NCI-H82 treated with DMSO at 0.1 percent for 48 hours (cell line): ENCODE data around the gene EIF4G3.

Experiments
- DNase-seq: peaks from one replicate; lab custom pipeline; 2025; ENCODE audit not compliant: unreplicated experiment; lab: John Stamatoyannopoulos, UW

The EIF4G3 gene

DNA sequence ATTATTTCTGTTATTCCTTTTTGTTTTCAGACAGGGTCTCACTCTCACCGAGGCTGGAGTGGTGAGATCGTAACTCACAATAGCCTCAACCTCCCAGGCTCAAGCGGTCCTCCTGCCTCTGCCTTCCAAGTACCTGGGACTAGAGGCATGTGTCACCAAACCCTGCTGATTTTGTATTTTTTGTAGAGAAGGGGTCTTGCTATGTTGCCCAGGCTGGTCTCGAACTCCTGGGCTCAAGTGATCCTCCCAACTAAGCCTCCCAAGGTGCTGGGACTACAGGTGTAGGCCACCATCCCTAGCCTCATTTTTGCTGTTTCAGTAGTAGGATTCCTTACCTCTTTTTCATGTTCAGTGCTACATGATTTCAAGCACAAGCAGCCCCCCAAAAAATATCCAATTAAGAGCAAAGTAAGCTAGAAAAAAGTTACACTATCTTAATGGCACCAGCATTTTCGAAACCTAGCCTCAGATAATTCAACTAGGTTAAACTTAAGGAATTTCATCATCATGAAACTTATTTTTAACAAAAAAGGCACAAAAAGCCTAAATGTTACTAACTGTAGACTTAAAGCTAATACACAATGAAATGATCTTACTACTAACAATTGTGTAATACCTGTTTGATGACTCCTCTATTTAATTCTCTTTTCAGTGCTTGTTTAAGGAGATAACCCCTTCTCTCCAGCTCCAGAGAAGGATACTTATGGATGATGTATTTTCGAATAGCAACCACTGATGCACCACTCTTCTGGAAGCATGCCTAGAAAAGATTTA, 406.2 kb downstream of the EIF4G3 start:
- DNase-seq: no peak

GRCh38 chr1:20767271-20767670, 409.4 kb downstream of the EIF4G3 start:
- no peak for DNase-seq

GRCh38 chr1:20763417-20763816, 413.3 kb downstream of the EIF4G3 start:
- DNase-seq: no peak

GRCh38 chr1:20760322-20760721, 416.4 kb downstream of the EIF4G3 start:
- DNase-seq: no peak
